NCI-H2196 (cell line): ENCODE data around the gene PLEKHM3.
A peak's percentile ranks its signal among the peaks of the same experiment; 100 is the strongest.
"Not testable (repeated sequence)": the region's sequence is repeated elsewhere in the genome, so short reads cannot be mapped to it uniquely, and the experiment has no call there.

Experiments used
- DNase-seq: peaks from one replicate; lab custom pipeline; 2025; ENCODE audit not compliant: unreplicated experiment; lab: John Stamatoyannopoulos, UW

The PLEKHM3 gene

GRCh38 chr2:207951734-207952470 is 73.4 kb downstream of the PLEKHM3 start:
- DNase-seq: no peak

GRCh38 chr2:207950761-207951114 is 74.6 kb downstream of the PLEKHM3 start:
- no peak for DNase-seq

- no peak for DNase-seq
Measured at GRCh38 chr2:207950063-207950760, 75.1 kb downstream of the PLEKHM3 start.

- not testable (repeated sequence) for DNase-seq
Measured at GRCh38 chr2:207949245-207949644, 76.1 kb downstream of the PLEKHM3 start.

- no peak for DNase-seq
Measured at GRCh38 chr2:207944979-207945600, 80.2 kb downstream of the PLEKHM3 start.

GRCh38 chr2:207944334-207944733 is 81.0 kb downstream of the PLEKHM3 start:
- DNase-seq: no peak

GRCh38 chr2:207939342-207940108 is 85.8 kb downstream of the PLEKHM3 start:
- no peak for DNase-seq

GRCh38 chr2:207938886-207939285 is 86.4 kb downstream of the PLEKHM3 start:
- DNase-seq: no peak

- no peak for DNase-seq
Measured at GRCh38 chr2:207938415-207938814, 86.9 kb downstream of the PLEKHM3 start.

- DNase-seq: no peak
Measured at GRCh38 chr2:207937823-207938222, 87.5 kb downstream of the PLEKHM3 start.

- no peak for DNase-seq
Measured at GRCh38 chr2:207937253-207937652, 88.1 kb downstream of the PLEKHM3 start.

- no peak for DNase-seq
Measured at GRCh38 chr2:207936380-207936779, 88.9 kb downstream of the PLEKHM3 start.

- DNase-seq: no peak
Measured at GRCh38 chr2:207935991-207936370, 89.3 kb downstream of the PLEKHM3 start.

GRCh38 chr2:207935121-207935990 is 90.0 kb downstream of the PLEKHM3 start:
- no peak for DNase-seq

- DNase-seq: no peak
Measured at GRCh38 chr2:207934720-207935119, 90.6 kb downstream of the PLEKHM3 start.

- DNase-seq: no peak
Measured at GRCh38 chr2:207933396-207934065, 91.8 kb downstream of the PLEKHM3 start.

- DNase-seq: no peak
Measured at GRCh38 chr2:207932106-207932505, 93.2 kb downstream of the PLEKHM3 start.

- DNase-seq: peak; percentile 73
Measured at GRCh38 chr2:207930747-207931146, 94.6 kb downstream of the PLEKHM3 start.

GRCh38 chr2:207929923-207930322 is 95.4 kb downstream of the PLEKHM3 start:
- no peak for DNase-seq

- DNase-seq: no peak
Measured at GRCh38 chr2:207928079-207928478, 97.2 kb downstream of the PLEKHM3 start.
